NCI-H1436 treated with DMSO at 0.1 percent for 48 hours (cell line): ENCODE measurements around the gene BUB1.
"Not testable (repeated sequence)": the region's sequence is repeated elsewhere in the genome, so short reads cannot be mapped to it uniquely, and the experiment has no call there.

Experiments used
- DNase-seq: peaks from one replicate; lab custom pipeline; 2025; lab: John Stamatoyannopoulos, UW

The BUB1 gene

DNA sequence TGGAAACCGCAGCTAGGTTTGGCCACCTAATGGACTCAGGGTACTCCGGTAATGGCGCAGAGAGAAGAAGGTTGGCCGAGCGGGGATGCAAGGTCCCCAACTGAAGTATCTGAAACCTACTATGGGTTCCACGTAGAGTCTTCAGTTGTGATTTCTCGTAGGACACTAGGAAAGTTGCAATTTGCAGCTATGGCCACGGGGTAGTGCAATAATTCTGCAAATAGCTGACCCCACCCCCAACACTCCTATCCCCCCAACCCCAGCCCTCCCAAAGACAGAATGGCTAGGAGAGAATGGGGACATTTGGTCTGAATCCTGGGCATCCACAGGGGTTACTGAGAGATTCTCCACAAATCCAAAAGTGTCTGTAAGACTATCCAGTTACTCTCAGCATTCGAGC is 75.7 kb downstream of the BUB1 start:
- DNase-seq = not testable (repeated sequence)

DNA sequence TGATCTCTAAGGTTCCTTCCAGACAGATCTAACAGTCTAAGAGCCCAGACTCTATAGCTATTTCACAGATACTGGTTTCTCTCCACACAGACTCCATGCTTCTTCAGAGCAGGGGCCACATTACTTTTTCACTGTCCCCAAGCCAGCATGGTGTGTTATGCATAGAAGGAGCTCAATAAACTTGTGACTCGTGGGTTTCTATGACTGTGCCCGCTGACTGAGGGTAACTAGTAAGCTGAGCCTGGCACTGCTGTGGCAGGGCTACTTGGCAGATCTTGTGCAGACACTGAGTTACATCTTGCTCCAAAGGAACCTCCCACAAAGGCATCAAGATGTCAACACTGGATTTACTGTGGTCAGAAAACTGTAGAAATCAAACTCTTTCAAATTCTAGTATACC is 85.9 kb downstream of the BUB1 start:
- DNase-seq = not testable (repeated sequence)

DNA sequence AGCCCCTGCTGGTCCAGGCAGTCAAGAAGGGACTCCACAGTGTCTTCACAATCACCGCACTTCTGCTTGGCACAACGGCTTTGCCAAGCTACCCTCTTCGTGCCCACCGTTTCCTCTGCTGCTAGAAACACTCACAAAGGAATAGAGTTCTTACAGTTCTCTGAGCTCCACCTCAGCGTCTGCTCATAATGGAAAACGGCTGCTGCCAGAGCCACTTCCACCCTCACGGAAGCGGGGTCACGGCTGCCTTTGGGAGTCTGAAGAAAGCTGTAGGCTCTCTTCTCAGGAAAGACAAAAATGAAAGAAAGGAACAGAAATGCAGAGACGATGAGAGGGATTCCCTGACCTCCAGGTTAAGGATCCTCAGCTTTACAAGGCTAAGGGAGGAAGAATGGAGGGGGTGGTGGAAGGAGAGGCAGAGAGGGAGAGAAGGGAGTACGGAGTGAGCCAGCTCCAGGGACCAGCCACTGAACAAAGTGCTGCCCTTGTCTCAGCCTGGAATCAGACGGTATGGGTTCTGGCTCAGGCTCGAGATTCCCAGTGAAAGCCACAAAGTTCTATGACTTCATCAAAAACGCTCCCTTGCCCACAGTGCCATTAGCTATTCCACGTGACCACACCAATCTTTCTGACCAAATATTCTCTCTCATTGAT is 88.1 kb downstream of the BUB1 start:
- not testable (repeated sequence) for DNase-seq

DNA sequence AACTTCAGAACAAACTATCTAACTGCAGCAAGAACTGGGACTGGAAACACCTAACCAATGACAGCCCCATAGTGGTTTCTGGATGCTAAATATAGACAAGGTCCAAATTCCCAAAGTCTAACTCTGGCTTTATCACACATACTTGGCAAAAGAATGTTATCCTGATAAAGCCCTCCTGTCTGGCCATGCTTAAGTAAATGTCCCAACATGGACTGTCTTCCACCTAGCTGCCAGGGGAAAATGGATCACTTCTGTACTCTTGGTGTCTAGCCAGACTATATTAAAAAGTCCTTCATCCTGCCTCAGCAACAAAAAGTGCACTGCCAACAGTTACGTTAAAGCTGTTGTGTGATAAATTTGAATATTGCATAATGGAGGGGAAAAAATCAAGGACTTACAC is 89.3 kb downstream of the BUB1 start:
- not testable (repeated sequence) for DNase-seq
